ENCODE data around the gene SETBP1.

SETBP1 gene

GRCh38 chr18:44968336-44968735, 287.6 kb downstream of the SETBP1 start:
- no peak for DNase-seq (ENCODE audit: low read depth, low spot score)

GRCh38 chr18:44969214-44969795, 288.6 kb downstream of the SETBP1 start:
- DNase-seq (ENCODE audit: low read depth, low spot score), result no peak

DNA sequence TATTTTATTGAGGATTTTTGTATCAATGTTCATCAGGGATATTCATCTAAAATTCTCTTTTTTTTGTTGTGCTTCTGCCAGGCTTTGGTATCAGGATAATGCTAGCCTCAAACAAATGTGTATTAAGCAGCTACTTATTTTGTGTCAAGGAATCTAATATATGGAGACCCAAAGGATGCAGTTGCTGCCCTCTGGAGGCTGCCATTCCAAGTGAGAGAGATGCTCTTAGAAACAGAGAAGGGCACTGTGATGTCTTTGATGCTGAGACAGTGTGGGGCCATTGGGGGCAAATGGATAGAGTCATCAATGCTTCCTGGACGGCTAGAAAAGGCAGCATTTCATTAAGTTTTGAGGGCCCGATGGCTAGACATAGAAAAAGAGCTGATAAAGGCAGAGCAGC, 292.6 kb downstream of the SETBP1 start:
- DNase-seq (ENCODE audit: low read depth, low spot score), result no peak

DNA sequence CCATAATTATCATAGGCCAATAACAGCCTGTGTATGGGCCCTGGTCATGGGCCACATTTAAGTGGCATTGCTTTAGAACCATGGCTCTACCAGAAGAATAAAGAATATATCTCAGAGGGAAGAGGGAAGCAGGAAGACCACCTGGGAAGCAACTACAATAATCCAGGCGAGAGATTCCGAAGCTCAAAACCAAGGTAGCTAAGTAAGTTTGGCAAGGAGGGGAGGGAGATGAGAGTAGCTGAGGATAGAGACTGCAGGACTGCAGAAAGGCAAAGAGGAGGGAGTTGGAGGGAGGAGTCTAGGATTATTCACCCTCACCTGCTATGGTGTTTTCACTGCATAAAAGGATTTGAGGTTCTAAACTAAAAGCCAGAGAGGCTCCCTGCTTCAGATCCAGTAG, 293.5 kb downstream of the SETBP1 start:
- DNase-seq (ENCODE audit: low read depth, low spot score), result no peak

GRCh38 chr18:44977856-44978255, 297.2 kb downstream of the SETBP1 start:
- DNase-seq (ENCODE audit: low read depth, low spot score), result no peak

GRCh38 chr18:44979748-44980147, 299.1 kb downstream of the SETBP1 start:
- no peak for DNase-seq (ENCODE audit: low read depth, low spot score)

- DNase-seq (ENCODE audit: low read depth, low spot score), result no peak
Measured at GRCh38 chr18:44981121-44981520, 300.4 kb downstream of the SETBP1 start.

DNA sequence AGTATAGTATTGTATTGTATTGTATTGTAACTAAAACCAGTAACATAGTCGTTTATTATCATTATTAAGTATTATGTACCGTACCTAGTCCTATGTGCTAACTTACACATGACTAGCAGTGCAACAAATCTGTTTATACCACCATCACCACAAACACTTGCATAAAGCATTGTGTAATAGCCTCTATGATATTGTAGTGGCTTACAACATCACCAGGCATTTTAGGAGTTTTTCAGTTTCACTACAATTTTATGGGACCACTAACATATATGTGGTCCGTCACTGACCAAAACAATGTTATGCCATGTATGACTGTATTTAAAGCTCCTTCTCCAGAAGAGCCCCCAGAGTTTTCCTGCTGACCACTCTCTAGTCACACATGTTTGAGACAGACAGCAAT, 306.2 kb downstream of the SETBP1 start:
- DNase-seq (ENCODE audit: low read depth, low spot score), result no peak

DNA sequence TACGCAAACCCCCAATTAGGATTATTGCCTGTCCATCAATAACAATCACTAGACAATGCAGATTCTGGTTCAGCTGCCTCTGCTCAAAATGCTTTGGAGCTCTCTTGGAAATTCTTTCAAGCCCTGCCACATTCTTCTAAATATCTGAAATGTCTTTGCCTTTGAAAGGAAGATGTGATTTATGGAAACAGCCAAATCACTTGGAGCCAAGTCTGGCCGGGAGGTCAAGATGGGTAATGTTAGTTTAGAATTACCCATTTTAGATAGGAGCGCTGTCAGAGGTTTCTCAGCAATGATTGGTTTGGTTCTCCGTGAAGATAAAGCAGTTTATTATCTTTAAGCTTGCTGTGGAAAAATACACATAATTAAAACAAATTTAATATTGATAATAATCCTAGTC, 306.7 kb downstream of the SETBP1 start:
- no peak for DNase-seq (ENCODE audit: low read depth, low spot score)

DNA sequence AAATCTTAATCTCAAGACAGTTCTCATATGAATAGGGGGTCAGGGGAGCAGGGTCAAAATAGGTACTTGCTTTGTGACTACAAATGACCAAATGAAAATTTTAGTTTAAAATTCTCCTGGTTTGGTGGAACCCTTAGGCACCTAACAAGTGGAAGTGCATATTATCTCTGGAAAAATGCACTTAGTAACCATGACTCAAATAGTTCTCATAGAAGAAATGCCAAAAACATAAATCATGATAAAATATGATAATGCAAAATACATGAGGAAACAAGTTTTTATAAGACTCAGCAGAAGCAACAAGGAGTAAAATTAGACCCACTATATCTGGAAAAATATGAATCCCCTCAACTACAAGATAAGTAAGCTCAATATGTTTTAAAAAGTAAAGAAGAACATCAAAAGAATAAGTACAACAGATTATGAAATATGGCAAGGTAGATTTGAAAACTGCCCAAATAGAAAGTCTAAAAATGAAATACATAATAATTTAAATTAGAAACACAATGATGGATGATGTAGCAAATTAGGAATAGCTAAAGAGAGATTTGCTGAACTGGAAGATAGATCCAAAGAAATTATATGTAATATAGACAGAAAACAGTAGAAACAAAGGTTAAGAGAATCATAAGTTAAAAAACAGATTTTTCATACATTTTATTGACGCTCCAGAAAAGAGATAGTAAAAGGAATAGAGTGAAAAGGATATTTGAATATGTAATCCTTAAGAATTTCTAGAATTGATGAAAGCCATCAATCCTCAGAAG, 308.3 kb downstream of the SETBP1 start:
- no peak for DNase-seq (ENCODE audit: low read depth, low spot score)

DNA sequence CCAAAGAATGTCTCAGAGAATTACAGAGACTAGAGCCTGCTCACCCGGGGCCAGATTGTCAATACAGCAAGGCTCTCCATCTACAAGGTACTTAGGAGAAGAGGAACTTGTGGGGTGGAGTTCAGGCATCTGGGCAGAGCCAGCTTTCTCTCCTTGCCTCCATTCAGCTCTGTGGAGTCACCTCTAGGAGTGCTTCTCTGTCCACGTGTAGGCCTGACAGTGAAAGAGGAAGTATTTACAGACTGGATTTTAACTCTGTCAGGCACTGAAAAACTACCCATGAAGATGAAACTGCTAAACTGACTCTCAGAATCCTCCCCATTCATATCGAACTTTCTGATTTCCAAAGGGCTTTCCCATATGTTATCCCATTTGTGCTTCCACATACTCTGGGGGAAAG, 315.6 kb downstream of the SETBP1 start:
- no peak for DNase-seq (ENCODE audit: low read depth, low spot score)

DNA sequence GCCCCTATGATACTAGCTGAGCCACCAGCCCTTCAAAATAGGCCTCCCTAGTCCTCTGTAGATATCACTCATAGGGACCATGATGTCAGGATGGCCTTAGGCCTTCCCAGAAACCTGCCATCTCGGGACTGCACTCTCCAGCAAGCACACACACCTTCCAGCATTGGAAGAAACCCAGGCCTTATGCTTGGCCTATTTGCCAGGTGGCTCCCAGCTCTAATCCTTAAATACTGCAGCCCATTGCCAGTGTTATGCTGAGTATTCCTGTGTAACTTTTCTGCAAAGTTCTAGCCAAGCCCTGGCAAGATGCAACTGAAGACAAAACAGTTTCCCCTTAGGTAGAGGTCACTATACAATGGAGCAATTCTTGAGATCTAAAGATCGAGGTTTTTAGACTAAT, 316.5 kb downstream of the SETBP1 start:
- DNase-seq (ENCODE audit: low read depth, low spot score), result no peak

DNA sequence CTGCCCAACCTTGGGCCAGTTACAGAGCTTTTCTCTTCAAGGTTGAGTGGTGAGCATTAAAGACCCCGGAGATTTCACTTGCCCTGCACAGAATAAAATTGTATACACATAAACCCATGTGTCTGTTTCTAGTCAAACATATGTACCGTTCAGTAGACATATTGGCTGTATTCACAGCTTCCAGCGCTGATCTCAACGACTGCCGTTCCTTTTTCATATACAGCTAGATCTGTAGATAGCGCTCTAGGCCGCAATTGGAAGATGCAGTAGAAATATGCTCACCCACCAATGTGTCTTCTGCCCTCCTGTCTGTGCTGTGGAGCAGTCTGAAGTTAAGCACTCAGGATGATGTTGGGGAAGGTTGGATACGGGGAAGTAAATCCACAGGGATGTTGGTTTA, 317.7 kb downstream of the SETBP1 start:
- no peak for DNase-seq (ENCODE audit: low read depth, low spot score)

DNA sequence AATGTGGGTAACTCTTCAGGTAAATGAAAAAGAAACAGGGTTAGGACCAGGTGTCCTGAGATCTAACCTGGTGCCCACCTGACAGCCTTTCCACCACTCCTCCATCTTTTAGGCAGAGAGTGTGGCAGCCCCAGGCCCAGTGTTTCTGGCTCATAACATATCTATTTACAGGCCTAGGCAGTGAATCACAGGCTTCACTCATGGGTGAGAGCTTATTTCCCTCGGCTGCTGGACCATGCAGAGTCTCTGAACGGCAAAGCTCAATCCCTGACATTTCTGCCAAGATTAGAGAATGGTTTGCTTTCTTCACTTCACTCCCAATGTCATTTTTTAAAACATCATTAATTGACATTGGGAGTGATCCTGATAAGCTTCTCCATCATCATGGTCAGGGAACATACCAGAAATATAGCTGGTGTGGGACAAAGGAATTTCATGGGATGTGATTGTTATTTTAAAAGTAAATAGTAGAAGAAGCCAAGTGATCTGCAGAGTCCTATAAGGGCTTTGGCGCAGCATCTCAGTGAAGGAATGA, 323.9 kb downstream of the SETBP1 start:
- DNase-seq (ENCODE audit: low read depth, low spot score), result no peak

DNA sequence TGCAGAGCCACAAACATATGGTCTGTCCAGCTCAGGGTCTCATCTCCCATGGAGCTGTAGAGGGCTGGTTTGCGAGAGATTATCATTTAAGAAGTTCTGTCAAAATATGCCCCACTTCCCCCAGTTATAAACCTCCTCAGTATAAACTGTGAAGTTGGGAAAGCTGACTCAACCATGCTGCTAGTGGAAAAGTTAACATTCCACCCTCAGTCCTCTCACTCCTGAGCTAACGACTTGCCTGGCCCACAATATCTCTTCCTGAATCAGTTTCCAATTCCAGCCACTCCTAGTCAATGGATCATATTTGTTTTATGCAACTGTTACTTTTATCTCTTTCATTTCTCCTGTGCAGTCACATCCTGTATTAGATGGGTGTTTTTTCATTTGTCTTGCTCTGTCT, 326.2 kb downstream of the SETBP1 start:
- DNase-seq (ENCODE audit: low read depth, low spot score), result no peak

DNA sequence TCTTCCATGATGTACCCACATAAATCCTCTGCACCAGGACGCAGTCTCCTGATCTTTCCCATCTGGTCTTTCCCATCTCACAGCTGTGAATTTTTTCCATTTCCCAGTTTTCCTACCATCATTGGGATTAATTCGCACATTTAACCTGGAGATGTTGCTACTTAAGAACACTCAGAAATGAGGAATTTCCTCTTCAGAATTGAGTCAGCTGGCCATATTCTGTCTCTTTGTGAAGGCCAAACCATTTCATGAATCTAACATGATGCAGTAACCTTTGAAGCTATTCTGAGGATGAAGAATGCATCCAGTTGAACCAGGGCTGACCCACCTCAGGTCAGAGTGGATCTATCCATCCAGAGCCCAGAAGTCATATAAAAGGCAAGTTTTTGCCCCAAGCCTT, 326.8 kb downstream of the SETBP1 start:
- DNase-seq (ENCODE audit: low read depth, low spot score), result no peak

DNA sequence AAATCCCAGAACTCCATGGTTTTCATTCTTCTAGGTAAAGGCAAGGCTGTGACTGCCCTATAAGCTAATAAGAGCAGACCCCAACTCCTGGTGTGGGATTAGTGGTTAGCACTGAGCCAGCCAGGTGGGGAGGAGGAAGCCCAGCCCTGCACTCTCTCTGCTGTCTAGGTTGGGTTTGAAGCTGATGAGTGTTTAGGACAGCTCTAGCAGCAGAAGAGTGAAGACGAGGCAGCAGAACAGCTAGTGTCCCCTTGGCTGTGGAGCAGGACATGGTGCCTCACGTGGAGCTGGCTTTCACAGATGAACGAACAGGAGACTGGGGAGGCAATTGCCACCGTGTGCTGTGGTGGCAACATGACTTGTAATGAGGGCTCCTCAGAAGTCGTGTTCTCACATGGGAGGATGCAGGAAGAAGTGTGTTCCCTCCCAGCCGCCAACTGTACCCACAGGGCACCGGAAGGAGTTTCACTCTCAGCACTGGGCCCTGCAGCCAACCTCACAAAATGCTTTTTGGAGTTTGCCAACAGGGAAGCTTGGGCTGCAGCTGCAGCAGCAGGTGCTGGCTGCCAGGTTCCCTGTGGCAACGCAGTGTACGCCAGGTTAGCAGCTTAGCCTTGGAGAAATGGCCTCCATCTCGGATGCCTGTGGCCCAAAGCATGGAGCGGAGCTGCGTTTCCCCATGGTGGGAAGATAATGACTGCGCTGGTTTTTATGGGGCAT, 328.2 kb downstream of the SETBP1 start:
- DNase-seq (ENCODE audit: low read depth, low spot score), result no peak

DNA sequence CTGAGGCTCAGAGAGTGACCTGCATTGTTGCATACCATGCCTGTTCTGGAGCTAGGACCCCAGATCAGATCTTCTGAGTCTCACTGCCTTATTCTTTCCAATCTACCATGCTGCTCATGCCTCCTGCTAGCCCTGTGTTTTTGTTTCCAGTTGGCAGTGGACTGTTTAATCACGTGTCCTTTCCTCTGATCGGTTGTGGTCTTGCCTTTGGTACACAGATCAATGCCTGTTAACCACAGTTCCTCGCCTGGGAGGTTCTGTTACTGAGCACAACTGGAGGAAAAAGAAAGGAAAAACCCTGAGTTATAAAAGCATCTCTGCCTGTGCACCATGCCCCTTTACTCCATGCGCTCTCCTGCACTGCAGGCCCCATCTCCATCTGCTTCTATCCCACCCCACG, 329.1 kb downstream of the SETBP1 start:
- DNase-seq (ENCODE audit: low read depth, low spot score), result no peak

DNA sequence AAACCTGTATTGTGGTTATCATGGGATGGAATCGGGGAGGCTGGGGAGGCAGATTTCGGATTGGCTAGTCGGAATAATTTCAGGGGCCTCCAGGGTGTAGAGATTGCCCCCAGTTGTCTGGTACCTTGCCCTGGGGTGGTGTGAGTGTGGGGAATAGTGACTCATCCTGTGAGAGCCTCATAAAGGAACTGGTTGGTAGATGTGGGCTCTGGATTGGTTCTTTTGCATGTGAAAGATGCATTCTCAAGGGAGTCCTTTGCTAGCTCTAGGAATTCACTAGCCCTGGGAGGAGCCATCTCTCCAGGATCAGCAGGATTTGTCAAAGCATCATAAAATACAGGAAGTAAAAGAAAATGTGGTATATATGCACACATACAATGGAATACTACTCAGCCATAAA, 331.6 kb downstream of the SETBP1 start:
- DNase-seq (ENCODE audit: low read depth, low spot score), result no peak

DNA sequence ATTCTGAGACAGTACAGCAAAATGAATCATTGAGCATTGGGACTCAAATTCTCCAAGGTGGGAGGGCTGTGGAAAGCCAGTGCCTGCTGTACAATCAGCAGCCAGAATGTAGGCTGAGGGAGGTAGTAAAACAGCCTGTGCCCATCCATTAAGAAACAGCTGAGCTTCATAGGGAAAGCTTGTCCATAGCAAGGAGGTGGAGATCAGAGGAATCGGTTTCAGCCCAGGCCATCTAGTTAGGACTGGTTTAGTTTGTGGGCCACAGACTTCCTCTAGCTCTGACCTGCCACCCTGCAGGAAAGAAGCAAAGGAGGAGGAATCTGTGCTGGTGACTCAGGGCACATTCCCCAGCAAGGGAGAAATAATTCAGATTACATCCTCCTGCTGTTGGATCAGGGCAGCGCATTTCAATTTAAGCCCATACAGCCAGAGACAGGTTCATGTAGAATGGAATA, 333.4 kb downstream of the SETBP1 start:
- no peak for DNase-seq (ENCODE audit: low read depth, low spot score)

DNA sequence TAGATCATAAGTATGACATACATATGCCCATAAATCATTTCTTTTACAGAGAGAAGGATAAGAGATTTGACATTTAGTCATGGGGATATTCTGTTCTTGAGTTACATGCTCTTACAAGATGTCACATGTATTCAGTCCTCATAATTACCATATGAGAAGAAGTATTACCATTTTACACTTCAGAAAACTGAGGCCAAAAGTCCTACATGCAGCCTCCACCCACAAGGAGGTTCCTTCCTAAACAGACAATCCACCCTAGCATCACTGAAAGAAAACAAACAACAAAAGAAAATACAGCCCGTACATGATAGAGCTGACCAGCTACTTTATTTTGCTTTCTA, 335.1 kb downstream of the SETBP1 start:
- no peak for DNase-seq (ENCODE audit: low read depth, low spot score)

DNA sequence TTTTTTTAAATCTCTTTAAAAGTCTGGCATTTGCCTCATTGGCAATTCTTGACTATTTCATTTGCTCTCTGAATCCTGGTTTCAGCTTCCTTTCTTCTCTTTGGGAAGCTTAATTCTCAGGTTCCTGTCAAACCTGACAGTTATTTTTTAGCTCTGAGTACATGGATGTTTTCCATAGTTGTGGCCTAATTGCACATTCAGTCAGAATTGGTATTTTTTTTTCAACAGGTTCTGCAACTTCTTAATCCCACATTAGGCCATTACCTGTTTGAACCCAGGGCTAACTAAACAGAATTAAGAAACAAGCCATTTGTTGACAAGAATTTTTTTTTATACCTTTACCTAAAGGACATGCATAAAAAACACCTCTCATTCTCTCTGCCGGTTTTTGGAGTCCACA, 338.8 kb downstream of the SETBP1 start:
- no peak for DNase-seq (ENCODE audit: low read depth, low spot score)

DNA sequence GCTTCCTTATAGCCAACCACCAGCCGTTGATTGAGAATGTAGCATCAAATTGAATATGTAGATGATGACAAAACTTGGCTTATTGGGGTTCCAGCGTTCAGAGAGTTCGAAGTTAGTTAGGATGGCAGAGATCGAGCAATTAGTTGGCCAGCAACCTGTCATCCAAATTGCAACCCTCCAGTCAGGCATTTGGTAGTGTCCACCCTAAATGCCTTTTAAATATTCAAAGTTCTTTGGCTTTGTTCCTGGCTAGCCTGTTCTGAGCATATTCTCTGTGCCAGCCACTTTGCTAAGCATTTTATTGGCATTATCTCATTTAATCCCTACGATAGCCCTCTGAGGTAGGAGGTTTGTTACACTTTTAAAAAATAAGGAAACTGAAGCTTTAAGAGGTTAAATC, 342.8 kb downstream of the SETBP1 start:
- DNase-seq (ENCODE audit: low read depth, low spot score), result no peak

Data from iPS DF 19.7 (cell line).